ENCODE data around the gene MOV10L1. TPM values are rescaled to one million over a fixed set of nuclear protein-coding genes. Genes with fewer than 3 reads are reported as not detected.
"Not testable (repeated sequence)": the region's sequence is repeated elsewhere in the genome, so short reads cannot be mapped to it uniquely, and the experiment has no call there.

MOV10L1 gene
- polyA plus RNA-seq, 3 donors: 0.58 to 1.3 (median 0.78) TPM

GRCh38 chr22:50072714-50073538, 16.9 kb upstream of the MOV10L1 start:
- DNase-seq (ENCODE audit: extremely low read depth in 1 of 11, low read depth in 9 of 11, low spot score in 4 of 11): no peak

DNA sequence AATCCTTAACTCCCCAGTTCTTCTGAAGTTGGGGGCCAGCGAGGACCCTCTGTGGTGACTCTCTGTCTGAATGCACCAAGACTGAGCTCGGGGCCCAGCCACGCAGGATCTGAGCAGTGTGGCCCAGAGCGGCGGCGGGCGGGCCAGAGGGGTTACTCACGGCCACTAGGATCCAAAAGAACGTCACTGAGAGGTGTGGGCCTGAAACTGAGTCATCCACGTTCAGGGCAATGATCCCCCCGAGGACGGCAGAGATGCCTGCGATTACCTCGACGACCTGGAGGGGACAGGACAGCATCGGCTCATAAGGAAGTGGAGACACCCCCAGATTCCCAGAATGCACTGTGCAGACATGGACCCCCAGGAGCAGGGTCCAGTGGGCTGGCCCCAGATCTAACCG, 15.8 kb upstream of the MOV10L1 start:
- DNase-seq (ENCODE audit: extremely low read depth in 1 of 11, low read depth in 9 of 11, low spot score in 4 of 11): no peak

DNA sequence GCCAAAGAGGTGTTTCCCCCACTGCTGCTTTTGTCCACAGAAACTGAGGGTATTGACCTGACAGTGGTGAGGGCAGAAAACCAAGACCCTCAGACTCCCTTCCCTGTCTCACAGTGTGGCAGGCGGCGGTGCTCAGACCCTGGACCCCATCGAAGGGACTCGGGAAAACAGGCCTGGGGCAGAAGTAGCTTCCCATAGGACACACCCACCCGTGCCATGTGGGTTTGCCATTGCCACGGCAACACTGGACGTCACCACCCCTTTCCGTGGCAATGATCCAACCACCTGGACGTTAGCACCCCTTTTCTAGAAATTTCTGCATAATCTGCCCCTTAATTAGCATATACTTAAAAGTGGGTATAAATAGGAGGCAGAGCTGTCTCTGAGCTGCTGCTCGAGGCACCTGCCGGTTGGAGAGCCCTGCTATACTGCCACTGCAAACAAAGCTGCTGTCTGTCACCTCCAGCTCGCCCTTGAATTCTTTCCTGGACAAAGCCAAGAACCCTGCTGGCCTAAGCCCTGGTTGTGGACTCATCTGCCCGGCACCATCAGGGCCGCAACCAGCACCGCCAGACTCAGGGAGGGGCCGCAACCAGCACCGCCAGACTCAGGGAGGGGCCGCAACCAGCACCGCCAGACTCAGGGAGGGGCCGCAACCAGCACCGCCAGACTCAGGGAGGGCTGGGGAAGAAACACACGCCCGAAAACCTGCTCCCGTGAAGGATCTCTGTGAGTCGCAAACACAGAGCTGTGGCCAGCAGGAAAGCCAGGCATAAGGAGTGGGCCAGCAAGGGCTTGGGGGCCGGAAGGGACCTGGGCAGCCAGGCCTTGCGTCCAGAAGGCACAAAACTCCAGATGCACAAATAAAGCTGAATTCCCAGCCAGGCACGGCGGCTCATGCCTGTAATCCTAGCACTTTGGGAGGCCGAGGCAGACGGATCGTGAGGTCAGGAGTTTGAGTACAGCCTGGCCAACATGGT, 15.0 kb upstream of the MOV10L1 start:
- no peak for DNase-seq (ENCODE audit: extremely low read depth in 1 of 11, low read depth in 9 of 11, low spot score in 4 of 11)

- DNase-seq (ENCODE audit: extremely low read depth in 1 of 11, low read depth in 9 of 11, low spot score in 4 of 11): no peak
These were observed 12.9 kb upstream of the MOV10L1 start for GRCh38 chr22:50076646-50077535.

DNA sequence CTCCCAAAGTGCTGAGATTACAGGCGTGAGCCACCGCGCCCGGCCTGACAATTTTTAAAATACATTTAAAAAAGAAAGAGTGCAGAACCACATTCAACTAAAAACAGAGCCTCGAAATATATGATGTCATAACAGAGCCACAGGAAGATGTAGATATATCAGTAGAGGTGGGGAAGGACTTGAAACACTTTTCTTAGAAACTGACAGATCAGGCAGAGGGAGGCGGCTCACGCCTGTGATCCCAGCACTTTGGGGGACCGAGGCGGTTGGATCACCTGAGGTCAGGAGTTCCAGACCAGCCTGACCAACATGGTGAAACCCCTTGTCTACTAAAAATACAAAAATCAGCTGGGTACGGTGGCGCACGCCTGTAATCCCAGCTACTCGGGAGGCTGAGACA, 11.6 kb upstream of the MOV10L1 start:
- no peak for DNase-seq (ENCODE audit: extremely low read depth in 1 of 11, low read depth in 9 of 11, low spot score in 4 of 11)

GRCh38 chr22:50078761-50079160, 11.0 kb upstream of the MOV10L1 start:
- DNase-seq (ENCODE audit: extremely low read depth in 1 of 11, low read depth in 9 of 11, low spot score in 4 of 11): no peak

GRCh38 chr22:50080077-50080465, 9.7 kb upstream of the MOV10L1 start:
- no peak for DNase-seq (ENCODE audit: extremely low read depth in 1 of 11, low read depth in 9 of 11, low spot score in 4 of 11)

DNA sequence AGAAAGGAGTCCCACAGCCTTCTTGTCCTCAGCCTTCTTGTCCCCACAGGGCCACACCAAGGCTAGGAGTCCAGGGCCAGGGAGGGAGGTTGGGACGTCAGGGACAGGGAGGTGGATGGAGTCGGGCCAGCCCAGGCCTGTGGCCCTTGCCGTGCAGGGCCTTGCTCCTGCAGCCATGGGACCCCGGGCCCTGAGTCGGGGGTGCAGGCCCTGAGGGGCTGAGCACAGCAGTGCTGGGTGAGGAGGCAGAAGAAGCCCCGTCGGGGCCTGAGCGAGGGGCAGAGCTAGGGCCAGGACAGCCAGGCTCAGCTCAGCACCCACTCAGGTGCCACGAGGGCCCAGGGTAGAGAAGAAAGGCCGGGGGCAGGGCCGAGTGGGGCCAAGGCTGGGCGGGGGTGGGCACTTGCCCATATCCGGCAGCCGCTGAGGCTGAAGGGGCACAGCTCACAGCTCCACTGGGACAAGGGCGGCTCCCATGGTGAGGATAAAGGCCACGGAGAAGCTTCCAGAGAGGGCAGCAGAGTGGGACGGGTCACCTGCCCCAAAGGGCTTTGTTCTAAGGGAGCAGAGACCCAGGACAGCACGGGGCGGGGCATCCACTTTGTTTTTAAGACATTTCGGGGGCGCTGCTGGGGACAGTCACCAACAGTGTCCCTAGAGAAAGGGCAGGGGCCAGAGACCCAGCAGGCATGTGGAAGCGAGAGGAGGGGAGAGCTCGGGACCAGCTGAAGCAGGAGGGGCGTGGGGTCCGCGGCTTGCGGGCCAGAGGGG, 8.2 kb upstream of the MOV10L1 start:
- DNase-seq (ENCODE audit: extremely low read depth in 1 of 11, low read depth in 9 of 11, low spot score in 4 of 11): no peak

DNA sequence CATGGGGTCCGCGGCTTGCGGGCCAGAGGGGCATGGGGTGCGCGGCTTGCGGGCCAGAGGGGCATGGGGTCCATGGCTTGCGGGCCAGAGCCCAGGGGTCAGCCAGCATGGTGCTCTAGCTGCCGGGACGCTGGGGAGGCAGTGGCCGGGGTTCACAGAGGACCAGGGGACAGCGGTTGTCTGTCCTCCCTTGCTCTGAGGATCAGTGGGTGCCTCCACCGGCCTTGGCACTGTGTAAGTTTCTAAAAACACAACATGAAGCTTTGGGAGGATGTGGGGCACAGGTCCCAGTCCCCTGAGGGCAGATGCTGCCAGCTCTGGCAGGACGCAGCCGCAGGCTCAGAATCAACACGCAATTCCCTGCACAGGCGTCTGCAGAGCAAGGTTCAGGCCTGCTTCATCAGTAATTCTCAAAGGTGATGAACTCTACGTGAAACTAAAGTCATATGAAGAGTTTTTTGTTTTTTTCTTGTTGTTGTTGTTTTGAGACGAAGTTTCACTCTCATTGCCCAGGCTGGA, 7.5 kb upstream of the MOV10L1 start:
- no peak for DNase-seq (ENCODE audit: extremely low read depth in 1 of 11, low read depth in 9 of 11, low spot score in 4 of 11)

GRCh38 chr22:50082961-50083461, 6.8 kb upstream of the MOV10L1 start:
- no peak for DNase-seq (ENCODE audit: extremely low read depth in 1 of 11, low read depth in 9 of 11, low spot score in 4 of 11)

GRCh38 chr22:50083462-50084079, 6.2 kb upstream of the MOV10L1 start:
- no peak for DNase-seq (ENCODE audit: extremely low read depth in 1 of 11, low read depth in 9 of 11, low spot score in 4 of 11)

DNA sequence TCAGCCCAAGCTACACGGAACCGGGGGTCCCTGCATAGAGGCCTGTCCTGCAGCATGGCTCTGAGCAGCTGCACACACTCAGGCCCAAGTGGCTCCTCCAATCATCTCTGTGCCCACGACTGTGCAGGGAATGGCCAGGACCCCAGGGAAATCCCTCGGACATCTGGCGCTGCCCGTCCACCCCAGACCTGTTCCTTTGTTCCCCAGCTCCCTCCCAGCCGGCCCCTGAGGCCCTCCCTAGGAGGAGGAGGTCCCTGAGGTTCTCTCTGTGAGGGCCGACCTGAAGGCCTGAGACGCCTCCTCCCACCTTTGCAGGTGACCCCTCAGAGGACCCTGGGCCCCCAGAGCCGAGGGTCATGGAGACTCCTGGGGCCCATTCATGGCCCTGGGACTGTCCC, 5.7 kb upstream of the MOV10L1 start:
- DNase-seq (ENCODE audit: extremely low read depth in 1 of 11, low read depth in 9 of 11, low spot score in 4 of 11): no peak

DNA sequence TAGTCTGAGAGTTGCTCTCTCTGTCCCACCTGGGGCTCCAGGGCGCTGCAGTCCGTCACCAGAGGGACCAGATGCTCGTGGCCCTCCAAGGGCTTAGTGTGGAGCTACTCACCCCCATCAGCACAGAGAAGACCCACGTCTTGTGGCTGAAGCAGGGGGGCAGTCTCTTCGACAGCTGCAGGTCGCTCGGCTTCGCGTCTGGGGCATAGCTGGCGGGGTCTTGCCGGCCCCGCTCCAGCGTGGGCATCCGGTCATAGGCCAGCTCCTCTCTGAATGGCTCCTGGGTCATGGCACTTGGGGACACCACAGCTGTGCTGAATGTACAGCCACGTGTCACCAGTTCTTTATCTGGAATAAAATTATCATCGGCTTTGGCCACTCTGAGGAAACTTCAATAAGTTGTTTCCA, 5.2 kb upstream of the MOV10L1 start:
- no peak for DNase-seq (ENCODE audit: extremely low read depth in 1 of 11, low read depth in 9 of 11, low spot score in 4 of 11)

DNA sequence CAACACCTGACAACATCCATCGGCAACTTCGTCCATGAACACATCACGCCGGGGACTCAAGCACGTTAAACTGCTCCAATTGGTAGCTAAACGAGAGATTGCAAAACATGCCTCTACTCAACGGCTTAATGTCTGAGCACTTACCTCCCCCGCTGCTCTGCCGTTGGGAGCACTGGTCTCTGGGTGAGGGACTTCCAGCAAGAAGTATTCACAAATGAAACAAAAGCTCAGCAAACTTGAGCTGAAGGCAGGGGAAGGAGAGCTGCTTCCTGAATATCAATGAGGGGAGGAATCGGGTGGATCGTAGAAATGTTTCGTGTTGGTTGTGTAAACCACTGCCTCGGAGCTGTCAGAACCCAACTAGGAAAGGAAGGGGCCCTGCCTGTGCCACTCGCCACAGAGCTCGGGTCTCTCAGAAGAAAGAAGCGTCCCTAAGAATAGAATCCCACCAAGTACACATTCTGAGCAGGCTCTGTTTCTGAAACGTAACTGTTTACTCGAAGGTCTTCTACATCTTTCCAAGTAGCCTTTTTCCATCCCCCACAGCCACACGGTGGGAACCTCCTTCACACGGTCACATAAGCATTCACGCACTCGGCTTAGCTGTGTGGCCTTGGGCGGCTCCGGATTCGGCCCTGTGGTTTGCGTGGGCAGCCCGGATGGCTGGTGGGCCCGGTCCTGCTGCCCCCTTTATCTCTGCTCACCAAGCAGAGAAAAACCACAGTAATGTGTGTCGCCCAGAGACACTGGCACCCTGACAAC, 4.4 kb upstream of the MOV10L1 start, which contains the start of gene MLC1:
Gene MLC1, minus strand, starts transcription at position 216 of the 762 bp plus-strand sequence. CDS start 524 bp downstream, outside the sequence.
- DNase-seq (ENCODE audit: extremely low read depth in 1 of 11, low read depth in 9 of 11, low spot score in 4 of 11): no peak

DNA sequence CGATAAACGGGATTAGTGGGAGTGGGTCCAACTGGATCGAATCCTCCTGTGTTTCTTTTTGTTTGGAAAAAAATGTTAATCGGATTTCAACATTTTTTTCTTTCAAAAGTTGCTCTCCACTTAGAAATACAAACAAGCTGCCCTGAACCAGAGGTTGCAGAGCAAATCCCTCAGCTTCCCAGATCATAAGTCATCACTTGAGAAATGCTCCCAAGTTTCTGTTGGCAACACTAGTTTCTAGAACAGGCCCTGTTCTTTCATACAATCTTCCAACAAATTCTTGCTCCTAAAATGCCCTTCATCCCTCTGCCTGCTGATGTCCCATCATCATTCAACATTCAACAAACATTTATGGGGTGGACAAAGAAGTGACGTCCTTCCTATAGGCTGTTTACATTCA, 3.3 kb upstream of the MOV10L1 start:
- no peak for DNase-seq (ENCODE audit: extremely low read depth in 1 of 11, low read depth in 9 of 11, low spot score in 4 of 11)

GRCh38 chr22:50086975-50087374, 2.8 kb upstream of the MOV10L1 start:
- not testable (repeated sequence) for DNase-seq (ENCODE audit: extremely low read depth in 1 of 11, low read depth in 9 of 11, low spot score in 4 of 11)

- no peak for DNase-seq (ENCODE audit: extremely low read depth in 1 of 11, low read depth in 9 of 11, low spot score in 4 of 11)
These were observed 2.2 kb upstream of the MOV10L1 start for GRCh38 chr22:50087646-50088045.
